H1 (cell line): ENCODE measurements around the gene RND2. TPM values are rescaled to one million over a fixed set of nuclear protein-coding genes. Genes with fewer than 3 reads are reported as not detected.

ENCODE experiments used
- BCL11A ChIP-seq, 2 experiments: IDR thresholded peaks; one replicate each; pipeline ENCODE4 v1.6.1; 2011; ENCODE audit warnings: low read depth in 2 of 2, low read length in 2 of 2, mild to moderate bottlenecking in 2 of 2
- CBX5 ChIP-seq: fragments of 300-800, 300-1000 bp; sonication (generic); IDR thresholded peaks from 2 replicates; pipeline ENCODE4 v1.7.1; 2016; ENCODE audit warnings: antibody characterized with exemption, low read length, low read depth
- CBX8 ChIP-seq: fragments of 300-800, 300-1000 bp; sonication (generic); IDR thresholded peaks from 2 replicates; pipeline ENCODE4 v1.7.1; 2016; ENCODE audit warnings: low read depth, low read length, borderline replicate concordance
- CHD7 ChIP-seq: fragments of 300-600 bp; sonication (generic); IDR thresholded peaks from 2 replicates; pipeline ENCODE4 v1.7.1; 2012; ENCODE audit warnings: low read length, moderate library complexity, mild to moderate bottlenecking, inconsistent platforms; ENCODE audit not compliant: insufficient replicate concordance
- CTBP2 ChIP-seq: IDR thresholded peaks from 2 replicates; pipeline ENCODE4 v1.7.0; 2011; ENCODE audit warnings: borderline replicate concordance, mild to moderate bottlenecking, moderate library complexity, mixed read lengths, low read length; ENCODE audit not compliant: insufficient read depth, insufficient read length
- GABPA ChIP-seq: IDR thresholded peaks from 2 replicates; pipeline ENCODE4 v1.6.1; 2011; ENCODE audit warnings: mild to moderate bottlenecking, low read length, moderate library complexity, borderline replicate concordance; ENCODE audit not compliant: insufficient read depth
- MAX ChIP-seq: IDR thresholded peaks from 2 replicates; pipeline ENCODE4 v1.6.1; 2012; ENCODE audit warnings: inconsistent platforms
- POLR2A ChIP-seq, 2 experiments: IDR thresholded peaks; 1 replicate in 1 of 2; 2 replicates in 1 of 2; pipeline ENCODE4 v1.6.1; 2011; ENCODE audit warnings: low read depth in 2 of 2, low read length in 2 of 2, mild to moderate bottlenecking in 2 of 2; ENCODE audit errors: control extremely low read depth in 1 of 2
- POLR2AphosphoS5 ChIP-seq: IDR thresholded peaks from 2 replicates; pipeline ENCODE4 v1.6.1; 2011; ENCODE audit warnings: low read depth, low read length
- SIX5 ChIP-seq: IDR thresholded peaks from 2 replicates; pipeline ENCODE4 v1.6.1; 2011; ENCODE audit warnings: mild to moderate bottlenecking, low read depth, low read length
- polyA plus RNA-seq, 7 experiments: library from polyadenylated mRNA; depleted of rRNA in 3 of 7; stranded (reverse) in 5 of 7; unstranded in 2 of 7; fragments of >200 nt in 5 of 7; fragments of 200-250 nt in 2 of 7; gene quantifications; 1 replicate in 5 of 7; 2 replicates in 1 of 7; 4 replicates in 1 of 7; pipeline versions ENCODE4 v1.2.1 to v1.2.3, GENCODE V29; 2011 to 2013; ENCODE audit warnings: missing spikeins in 2 of 7, mixed read lengths in 2 of 7
- total RNA-seq: library from RNA; stranded (reverse); fragmentation: NEBNext Ultra II Directional; extraction: Animal tissue kit (Norgen Biotek cat#: 25700); gene quantifications from 2 replicates; pipeline ENCODE4 v1.2.1, GENCODE V29; 2021

Gene RND2
- total and polyA plus RNA-seq, 2 of the 8 experiments (the other 6 are each of a cell fraction or from before 2014, with no cell fraction given) = 51.3 to 61.4 TPM

GRCh38 chr17:43030137-43030767 is 5.2 kb downstream of the RND2 start (continued):
- TF ChIP-seq CHD7 (no peak), CBX5 (no peak), CTBP2 (no peak), POLR2AphosphoS5 (no peak), POLR2A (IDR thresholded peaks at IDR 0.05; ENCODE audit: control extremely low read depth in 1 of 2, low read depth in 2 of 2, low read length in 2 of 2) (no peak), SIX5 (no peak), BCL11A (IDR thresholded peaks at IDR 0.05; ENCODE audit: low read depth in 2 of 2, low read length in 2 of 2) (no peak), GABPA (no peak), CBX8 (no peak), MAX (no peak)
